Measurements from ENCODE around the gene MAMDC2.

The MAMDC2 gene

DNA sequence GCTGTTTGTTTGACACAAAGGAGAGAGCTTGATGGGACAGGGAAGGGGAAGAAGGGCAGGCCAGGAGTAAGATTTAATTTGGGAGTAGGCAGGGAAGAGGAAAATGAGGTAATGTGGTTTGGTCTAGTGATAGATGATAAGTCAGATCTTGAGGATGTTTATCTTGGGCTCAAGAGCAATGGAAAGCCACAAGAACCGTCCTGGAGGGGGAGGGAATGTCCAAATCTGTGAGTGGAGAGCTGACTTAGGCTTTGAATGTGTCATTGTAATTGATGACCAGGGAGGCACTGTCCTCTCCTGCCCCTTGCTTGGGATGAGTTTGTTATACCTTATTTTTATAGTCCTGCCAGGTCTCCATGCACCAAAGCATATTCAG is 37.5 kb downstream of the MAMDC2 start:
- no peak overlapping the region for H2BK120ac ChIP-seq (ENCODE audit: low read depth, low read length)
- no peaks in the 10 kb centered on the region for H3K27me3 ChIP-seq (ENCODE audit: insufficient read depth, low read length, poor library complexity)
- H4K8ac ChIP-seq (ENCODE audit: low read depth, low read length) = no peak overlapping the region
- H3K79me2 ChIP-seq (ENCODE audit: control insufficient read depth, insufficient read depth, low read length) = no peaks in the 10 kb centered on the region
- no peak overlapping the region for H3K27ac ChIP-seq (ENCODE audit: low read depth, low read length)
- H3K4me2 ChIP-seq (ENCODE audit: low read length) = no peak overlapping the region
- H3K79me1 ChIP-seq (ENCODE audit: low read length) = no peaks in the 10 kb centered on the region
- H4K5ac ChIP-seq (ENCODE audit: low read length) = no peak overlapping the region
- H3K23ac ChIP-seq (ENCODE audit: low read length) = no peak overlapping the region
- no peak overlapping the region for H3K4me3 ChIP-seq (ENCODE audit: low read length)
- DNase-seq = no peak
- WGBS (ENCODE audit: extremely low coverage, insufficient coverage, low lambda C conversion rate) = no CpG with 5 or more reads among the region's 1 CpG
- no peak overlapping the region for H3K9ac ChIP-seq (ENCODE audit: low read length)
- H3K4me1 ChIP-seq (ENCODE audit: control insufficient read depth, low read depth, low read length) = no peaks in the 10 kb centered on the region
- H3K36me3 ChIP-seq (ENCODE audit: control insufficient read depth, insufficient read depth, low read length) = no peaks in the 10 kb centered on the region
- no peak overlapping the region for H2BK5ac ChIP-seq (ENCODE audit: low read length)
- no peak overlapping the region for H3K4ac ChIP-seq (ENCODE audit: low read depth, low read length)
- no peak overlapping the region for H3K56ac ChIP-seq (ENCODE audit: low read length)
- H2BK15ac ChIP-seq (replicated peaks; ENCODE audit: low read depth) = no peak overlapping the region
- H2AK5ac ChIP-seq (ENCODE audit: low read length) = no peak overlapping the region
- no peak overlapping the region for H3K18ac ChIP-seq (ENCODE audit: low read length)

GRCh38 chr9:70083429-70083828 is 39.8 kb downstream of the MAMDC2 start:
- Histone ChIP-seq H4K8ac (ENCODE audit: low read depth, low read length) (no peak overlapping the region), H3K23ac (ENCODE audit: low read length) (no peak overlapping the region), H2AK5ac (ENCODE audit: low read length) (no peak overlapping the region), H2BK15ac (replicated peaks; ENCODE audit: low read depth) (no peak overlapping the region), H3K4me1 (ENCODE audit: control insufficient read depth, low read depth, low read length) (no peaks in the 10 kb centered on the region), H3K79me1 (ENCODE audit: low read length) (no peaks in the 10 kb centered on the region), H3K9ac (ENCODE audit: low read length) (no peak overlapping the region), H3K27me3 (ENCODE audit: insufficient read depth, low read length, poor library complexity) (no peaks in the 10 kb centered on the region), H3K4me3 (ENCODE audit: low read length) (no peak overlapping the region), H3K4ac (ENCODE audit: low read depth, low read length) (no peak overlapping the region), H3K56ac (ENCODE audit: low read length) (no peak overlapping the region), H3K79me2 (ENCODE audit: control insufficient read depth, insufficient read depth, low read length) (no peaks in the 10 kb centered on the region), H4K5ac (ENCODE audit: low read length) (no peak overlapping the region), H2BK120ac (ENCODE audit: low read depth, low read length) (no peak overlapping the region), H3K18ac (ENCODE audit: low read length) (no peak overlapping the region), H3K27ac (ENCODE audit: low read depth, low read length) (no peak overlapping the region), H3K4me2 (ENCODE audit: low read length) (no peak overlapping the region), H2BK5ac (ENCODE audit: low read length) (no peak overlapping the region), H3K36me3 (ENCODE audit: control insufficient read depth, insufficient read depth, low read length) (no peaks in the 10 kb centered on the region)
- no CpG with 5 or more reads among the region's 1 CpG for WGBS (ENCODE audit: extremely low coverage, insufficient coverage, low lambda C conversion rate)
- DNase-seq = no peak

DNA sequence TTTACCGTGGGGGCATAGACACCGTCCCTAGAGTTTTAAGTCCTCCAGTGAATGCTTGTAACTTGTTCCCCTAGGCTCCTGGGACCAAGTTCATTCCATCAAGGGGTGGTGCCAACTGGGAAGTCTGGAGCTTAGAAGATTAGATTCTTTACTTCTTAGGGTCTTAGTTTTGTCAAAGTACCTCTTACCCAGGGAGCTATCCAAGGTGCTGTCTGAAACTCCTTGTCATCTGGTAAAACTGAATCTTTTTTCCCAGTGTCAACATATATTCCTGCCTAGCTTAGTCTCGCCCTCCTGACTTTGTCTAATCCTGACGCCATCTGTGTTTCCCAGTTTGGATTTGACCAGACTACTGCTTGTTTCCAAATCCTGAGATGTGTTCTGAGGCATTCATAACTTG is 41.6 kb downstream of the MAMDC2 start:
- no peak overlapping the region for H4K5ac ChIP-seq (ENCODE audit: low read length)
- no peaks in the 10 kb centered on the region for H3K79me1 ChIP-seq (ENCODE audit: low read length)
- no peak overlapping the region for H3K9ac ChIP-seq (ENCODE audit: low read length)
- H4K8ac ChIP-seq (ENCODE audit: low read depth, low read length) = no peak overlapping the region
- H2BK15ac ChIP-seq (replicated peaks; ENCODE audit: low read depth) = no peak overlapping the region
- no peak overlapping the region for H3K4me3 ChIP-seq (ENCODE audit: low read length)
- no CpG with 5 or more reads among the region's 4 CpGs for WGBS (ENCODE audit: extremely low coverage, insufficient coverage, low lambda C conversion rate)
- H3K4ac ChIP-seq (ENCODE audit: low read depth, low read length) = no peak overlapping the region
- H3K36me3 ChIP-seq (ENCODE audit: control insufficient read depth, insufficient read depth, low read length) = no peaks in the 10 kb centered on the region
- H2BK120ac ChIP-seq (ENCODE audit: low read depth, low read length) = no peak overlapping the region
- DNase-seq = peak; percentile 69
- no peak overlapping the region for H2AK5ac ChIP-seq (ENCODE audit: low read length)
- no peak overlapping the region for H2BK5ac ChIP-seq (ENCODE audit: low read length)
- H3K4me1 ChIP-seq (ENCODE audit: control insufficient read depth, low read depth, low read length) = no peaks in the 10 kb centered on the region
- H3K79me2 ChIP-seq (ENCODE audit: control insufficient read depth, insufficient read depth, low read length) = no peaks in the 10 kb centered on the region
- no peaks in the 10 kb centered on the region for H3K27me3 ChIP-seq (ENCODE audit: insufficient read depth, low read length, poor library complexity)
- no peak overlapping the region for H3K56ac ChIP-seq (ENCODE audit: low read length)
- no peak overlapping the region for H3K23ac ChIP-seq (ENCODE audit: low read length)
- no peak overlapping the region for H3K4me2 ChIP-seq (ENCODE audit: low read length)
- no peak overlapping the region for H3K27ac ChIP-seq (ENCODE audit: low read depth, low read length)
- no peak overlapping the region for H3K18ac ChIP-seq (ENCODE audit: low read length)

DNA sequence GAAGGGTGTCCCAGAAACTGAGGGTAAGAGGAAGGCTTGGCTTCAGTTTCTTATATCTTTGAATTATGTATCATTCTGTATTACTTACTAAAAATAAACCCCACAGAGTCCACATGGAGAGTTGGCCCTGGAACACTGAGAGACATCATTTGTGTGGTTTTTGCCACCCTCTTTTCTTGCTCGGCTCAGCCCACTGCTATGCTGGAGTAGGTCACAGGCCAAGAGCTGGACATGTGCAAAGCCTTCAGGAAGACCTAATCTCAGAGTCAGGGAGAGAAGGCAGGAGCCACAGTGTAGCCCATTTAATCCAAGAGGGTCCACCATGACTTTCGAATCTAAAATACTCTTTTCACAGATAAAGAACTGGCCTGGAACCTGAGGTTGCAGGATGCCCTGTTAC is 47.5 kb downstream of the MAMDC2 start:
- no peak overlapping the region for H3K23ac ChIP-seq (ENCODE audit: low read length)
- H4K5ac ChIP-seq (ENCODE audit: low read length) = no peak overlapping the region
- DNase-seq = no peak
- no peak overlapping the region for H3K4me3 ChIP-seq (ENCODE audit: low read length)
- no peaks in the 10 kb centered on the region for H3K27me3 ChIP-seq (ENCODE audit: insufficient read depth, low read length, poor library complexity)
- no peak overlapping the region for H3K27ac ChIP-seq (ENCODE audit: low read depth, low read length)
- H3K36me3 ChIP-seq (ENCODE audit: control insufficient read depth, insufficient read depth, low read length) = no peaks in the 10 kb centered on the region
- H3K4me1 ChIP-seq (ENCODE audit: control insufficient read depth, low read depth, low read length) = no peaks in the 10 kb centered on the region
- no peak overlapping the region for H2BK5ac ChIP-seq (ENCODE audit: low read length)
- no peak overlapping the region for H2BK15ac ChIP-seq (replicated peaks; ENCODE audit: low read depth)
- H2AK5ac ChIP-seq (ENCODE audit: low read length) = no peak overlapping the region
- H3K56ac ChIP-seq (ENCODE audit: low read length) = no peak overlapping the region
- no peak overlapping the region for H3K4me2 ChIP-seq (ENCODE audit: low read length)
- no peak overlapping the region for H4K8ac ChIP-seq (ENCODE audit: low read depth, low read length)
- H3K79me2 ChIP-seq (ENCODE audit: control insufficient read depth, insufficient read depth, low read length) = no peaks in the 10 kb centered on the region
- H3K79me1 ChIP-seq (ENCODE audit: low read length) = no peaks in the 10 kb centered on the region
- no peak overlapping the region for H2BK120ac ChIP-seq (ENCODE audit: low read depth, low read length)
- no CpG with 5 or more reads among the region's 2 CpGs for WGBS (ENCODE audit: extremely low coverage, insufficient coverage, low lambda C conversion rate)
- H3K9ac ChIP-seq (ENCODE audit: low read length) = no peak overlapping the region
- H3K4ac ChIP-seq (ENCODE audit: low read depth, low read length) = no peak overlapping the region
- no peak overlapping the region for H3K18ac ChIP-seq (ENCODE audit: low read length)

DNA sequence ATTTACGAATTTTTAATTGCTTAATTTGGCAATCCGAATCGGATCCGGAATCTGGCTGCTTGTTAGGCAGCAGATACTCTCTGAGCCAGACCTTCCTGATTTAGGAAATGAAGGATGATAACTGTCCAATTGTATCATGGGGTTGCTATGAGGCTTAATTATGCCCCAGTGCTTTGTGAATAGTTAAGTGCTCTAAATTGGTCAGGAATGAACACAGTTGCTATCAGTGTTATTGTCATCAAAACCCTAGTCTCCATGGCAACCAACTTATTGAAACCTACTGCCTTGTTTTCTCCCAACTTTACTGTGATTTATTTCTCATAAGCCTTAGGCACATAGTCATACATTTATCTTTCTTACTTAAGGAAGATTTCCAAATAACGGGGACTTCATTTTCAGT is 47.9 kb downstream of the MAMDC2 start:
- Histone ChIP-seq H3K79me1 (ENCODE audit: low read length) (no peaks in the 10 kb centered on the region), H3K27ac (ENCODE audit: low read depth, low read length) (no peak overlapping the region), H3K36me3 (ENCODE audit: control insufficient read depth, insufficient read depth, low read length) (no peaks in the 10 kb centered on the region), H3K4ac (ENCODE audit: low read depth, low read length) (no peak overlapping the region), H3K4me2 (ENCODE audit: low read length) (no peak overlapping the region), H3K9ac (ENCODE audit: low read length) (no peak overlapping the region), H3K56ac (ENCODE audit: low read length) (no peak overlapping the region), H2BK15ac (replicated peaks; ENCODE audit: low read depth) (no peak overlapping the region), H3K18ac (ENCODE audit: low read length) (no peak overlapping the region), H4K8ac (ENCODE audit: low read depth, low read length) (no peak overlapping the region), H4K5ac (ENCODE audit: low read length) (no peak overlapping the region), H2BK5ac (ENCODE audit: low read length) (no peak overlapping the region), H3K27me3 (ENCODE audit: insufficient read depth, low read length, poor library complexity) (no peaks in the 10 kb centered on the region), H3K79me2 (ENCODE audit: control insufficient read depth, insufficient read depth, low read length) (no peaks in the 10 kb centered on the region), H3K23ac (ENCODE audit: low read length) (no peak overlapping the region), H3K4me1 (ENCODE audit: control insufficient read depth, low read depth, low read length) (no peaks in the 10 kb centered on the region), H2BK120ac (ENCODE audit: low read depth, low read length) (no peak overlapping the region), H3K4me3 (ENCODE audit: low read length) (no peak overlapping the region), H2AK5ac (ENCODE audit: low read length) (no peak overlapping the region)
- no CpG with 5 or more reads among the region's 5 CpGs for WGBS (ENCODE audit: extremely low coverage, insufficient coverage, low lambda C conversion rate)
- DNase-seq = peak; percentile 41

DNA sequence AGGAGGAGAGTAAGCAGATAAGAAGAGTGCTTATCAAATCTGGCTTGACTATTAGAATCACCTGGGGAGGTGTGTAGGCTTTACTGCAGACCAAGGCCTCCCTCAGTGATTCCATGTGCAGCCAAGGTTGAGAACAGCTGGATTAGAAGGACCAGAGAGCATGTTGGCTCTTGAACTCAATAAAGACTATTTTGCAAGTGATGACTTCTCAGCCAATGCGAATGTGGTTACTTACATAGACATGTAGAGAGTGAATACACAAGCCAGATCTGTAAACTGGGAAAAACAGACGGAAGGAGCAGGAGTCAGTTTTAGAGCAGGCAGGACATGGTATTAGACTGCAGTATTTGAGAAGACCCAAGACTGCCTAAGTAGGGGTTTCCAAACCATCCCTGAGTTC is 48.5 kb downstream of the MAMDC2 start:
- no peak overlapping the region for H4K5ac ChIP-seq (ENCODE audit: low read length)
- no peak overlapping the region for H4K8ac ChIP-seq (ENCODE audit: low read depth, low read length)
- no CpG with 5 or more reads among the region's 2 CpGs for WGBS (ENCODE audit: extremely low coverage, insufficient coverage, low lambda C conversion rate)
- DNase-seq = no peak
- no peak overlapping the region for H3K9ac ChIP-seq (ENCODE audit: low read length)
- H2BK15ac ChIP-seq (replicated peaks; ENCODE audit: low read depth) = no peak overlapping the region
- H3K4me1 ChIP-seq (ENCODE audit: control insufficient read depth, low read depth, low read length) = no peaks in the 10 kb centered on the region
- no peak overlapping the region for H3K4me3 ChIP-seq (ENCODE audit: low read length)
- H3K23ac ChIP-seq (ENCODE audit: low read length) = no peak overlapping the region
- H3K18ac ChIP-seq (ENCODE audit: low read length) = no peak overlapping the region
- no peak overlapping the region for H2BK5ac ChIP-seq (ENCODE audit: low read length)
- no peak overlapping the region for H3K56ac ChIP-seq (ENCODE audit: low read length)
- no peaks in the 10 kb centered on the region for H3K27me3 ChIP-seq (ENCODE audit: insufficient read depth, low read length, poor library complexity)
- H3K79me1 ChIP-seq (ENCODE audit: low read length) = no peaks in the 10 kb centered on the region
- H3K4ac ChIP-seq (ENCODE audit: low read depth, low read length) = no peak overlapping the region
- no peak overlapping the region for H2BK120ac ChIP-seq (ENCODE audit: low read depth, low read length)
- no peak overlapping the region for H3K27ac ChIP-seq (ENCODE audit: low read depth, low read length)
- no peaks in the 10 kb centered on the region for H3K79me2 ChIP-seq (ENCODE audit: control insufficient read depth, insufficient read depth, low read length)
- H3K36me3 ChIP-seq (ENCODE audit: control insufficient read depth, insufficient read depth, low read length) = no peaks in the 10 kb centered on the region
- H3K4me2 ChIP-seq (ENCODE audit: low read length) = no peak overlapping the region
- H2AK5ac ChIP-seq (ENCODE audit: low read length) = no peak overlapping the region
